HEK293T (cell line): Measurements from ENCODE around the gene PCDH9.

Source experiments
- CTCF ChIA-PET: fragments of 350-600 bp; formaldehyde crosslinking; extraction: SDS; loops from one replicate; lab custom pipeline; 2021; ENCODE audit warnings: antibody characterized with exemption, inconsistent platforms; lab: Yijun Ruan, JAX
- POLR2A ChIA-PET: fragments of 350-600 bp; formaldehyde crosslinking; extraction: SDS; loops from one replicate; lab custom pipeline; 2020; ENCODE audit warnings: antibody characterized with exemption, inconsistent platforms; lab: Yijun Ruan, JAX
- DNase-seq: peaks from one replicate; pipeline ENCODE4 v3.0.0; 2012; ENCODE audit warnings: mixed read lengths; ENCODE audit errors: extremely low spot score
- ARNT ChIP-seq: fragments of 450-650 bp; IDR thresholded peaks from 2 replicates; pipeline ENCODE4 v1.6.1; 2017; ENCODE audit warnings: mild to moderate bottlenecking
- BHLHE40 ChIP-seq: fragments of 450-650 bp; IDR thresholded peaks from 2 replicates; pipeline ENCODE4 v1.6.1; 2016; ENCODE audit warnings: mild to moderate bottlenecking, moderate library complexity, borderline replicate concordance
- CTBP1 ChIP-seq: fragments of 450-650 bp; IDR thresholded peaks from 2 replicates; pipeline ENCODE4 v1.6.1; 2016; ENCODE audit warnings: borderline replicate concordance
- ELF4 ChIP-seq: fragments of 450-650 bp; IDR thresholded peaks from 2 replicates; pipeline ENCODE4 v1.6.1; 2017; ENCODE audit warnings: antibody characterized with exemption
- FOXA1 ChIP-seq: fragments of 450-650 bp; IDR thresholded peaks from 2 replicates; pipeline ENCODE4 v1.6.1; 2016; ENCODE audit warnings: mild to moderate bottlenecking
- FOXK2 ChIP-seq: fragments of 450-650 bp; IDR thresholded peaks from 2 replicates; pipeline ENCODE4 v1.6.1; 2016; ENCODE audit warnings: mild to moderate bottlenecking
- FOXM1 ChIP-seq: fragments of 450-650 bp; IDR thresholded peaks from 2 replicates; pipeline ENCODE4 v1.6.1; 2017; ENCODE audit warnings: mild to moderate bottlenecking, borderline replicate concordance
- HDGF ChIP-seq: fragments of 450-650 bp; IDR thresholded peaks from 2 replicates; pipeline ENCODE4 v1.6.1; 2017; ENCODE audit warnings: antibody characterized with exemption, borderline replicate concordance
- L3MBTL2 ChIP-seq: fragments of 450-650 bp; conservative IDR thresholded peaks from 2 replicates; pipeline ENCODE4 v1.6.1; 2016; ENCODE audit warnings: mild to moderate bottlenecking
- LEF1 ChIP-seq: fragments of 450-650 bp; IDR thresholded peaks from 2 replicates; pipeline ENCODE4 v1.6.1; 2017; ENCODE audit warnings: mild to moderate bottlenecking, borderline replicate concordance
- NFRKB ChIP-seq: fragments of 450-650 bp; IDR thresholded peaks from 2 replicates; pipeline ENCODE4 v1.6.1; 2016; ENCODE audit warnings: mild to moderate bottlenecking, moderate library complexity
- SP1 ChIP-seq: fragments of 450-650 bp; IDR thresholded peaks from 2 replicates; pipeline ENCODE4 v1.6.1; 2017
- SUZ12 ChIP-seq: fragments of 450-650 bp; IDR thresholded peaks from 2 replicates; pipeline ENCODE4 v1.6.1; 2016; ENCODE audit warnings: mild to moderate bottlenecking
- TARDBP ChIP-seq: fragments of 450-650 bp; IDR thresholded peaks from 2 replicates; pipeline ENCODE4 v1.6.1; 2016
- ZNF384 ChIP-seq: fragments of 450-650 bp; IDR thresholded peaks from 2 replicates; pipeline ENCODE4 v1.6.1; 2016
- TF ChIP-seq, protein P1 (sequence below): fragments of 450-650 bp; IDR thresholded peaks from 2 replicates; pipeline ENCODE4 v1.6.1; 2016

The PCDH9 gene

DNA sequence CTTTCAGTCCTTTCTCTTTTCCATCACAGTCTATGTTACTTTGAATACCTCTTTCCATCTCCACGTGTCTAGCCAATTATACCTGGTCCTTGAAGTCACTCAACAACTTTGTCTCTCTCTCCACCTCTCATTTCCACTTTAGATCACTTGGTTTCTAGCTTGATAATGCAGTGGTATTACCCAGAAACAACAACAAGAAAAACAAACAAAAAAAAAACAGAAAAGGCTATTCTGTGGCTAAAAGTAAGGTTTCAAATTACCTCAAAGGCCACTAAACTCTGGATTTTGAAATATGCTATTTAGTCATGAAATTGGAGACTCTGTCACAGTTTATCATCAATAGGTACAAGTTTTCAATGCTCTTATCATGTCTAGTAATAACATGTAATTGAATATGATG, 184.8 kb downstream of the PCDH9 start:
- ChIA-PET CTCF (interaction anchor here (0.6 kb wide), 1 partner anchor 16 kb away, joined by 3 read pairs; no protein-coding TSS in a partner anchor), POLR2A (no interaction called here)
- TF ChIP-seq CTBP1: peak; percentile 73
- TF ChIP-seq NFRKB: no peak
- TF ChIP-seq ZNF384: peak; percentile 51
- TF ChIP-seq L3MBTL2: peak; percentile 84
- TF ChIP-seq TARDBP: 0 out of 2 replicates have a peak, but pooled peaks have one; percentile 49
- DNase-seq: no peak

DNA sequence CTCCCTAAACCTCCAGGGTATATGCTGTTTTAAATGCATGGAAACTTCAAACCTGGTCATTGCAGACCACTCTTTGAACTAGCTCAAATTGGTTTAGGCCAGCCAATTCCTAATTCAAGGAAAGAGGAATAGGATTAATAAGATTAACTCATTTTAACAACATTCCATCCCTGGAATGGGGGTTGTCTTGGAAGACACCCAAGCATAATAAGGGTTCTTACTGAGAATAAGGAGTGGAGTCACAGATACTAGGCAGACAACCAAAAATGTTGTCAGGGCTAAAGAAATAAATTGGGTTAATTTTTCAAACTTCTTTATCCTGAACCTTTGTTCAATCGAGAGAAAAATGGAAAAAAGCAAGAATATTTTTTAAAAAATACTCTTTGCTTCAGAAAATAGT, 186.2 kb downstream of the PCDH9 start:
- TF ChIP-seq ZNF384 (no peak), SP1 (no peak), SUZ12 (0 out of 2 replicates have a peak, but pooled peaks have one; percentile 51), FOXA1 (no peak), ELF4 (no peak), LEF1 (no peak), CTBP1 (no peak), BHLHE40 (peak; percentile 45; the same call in 1 of the 2 replicates), TARDBP (no peak)
- TF ChIP-seq, protein P1, sequence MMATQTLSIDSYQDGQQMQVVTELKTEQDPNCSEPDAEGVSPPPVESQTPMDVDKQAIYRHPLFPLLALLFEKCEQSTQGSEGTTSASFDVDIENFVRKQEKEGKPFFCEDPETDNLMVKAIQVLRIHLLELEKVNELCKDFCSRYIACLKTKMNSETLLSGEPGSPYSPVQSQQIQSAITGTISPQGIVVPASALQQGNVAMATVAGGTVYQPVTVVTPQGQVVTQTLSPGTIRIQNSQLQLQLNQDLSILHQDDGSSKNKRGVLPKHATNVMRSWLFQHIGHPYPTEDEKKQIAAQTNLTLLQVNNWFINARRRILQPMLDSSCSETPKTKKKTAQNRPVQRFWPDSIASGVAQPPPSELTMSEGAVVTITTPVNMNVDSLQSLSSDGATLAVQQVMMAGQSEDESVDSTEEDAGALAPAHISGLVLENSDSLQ: no peak
- DNase-seq: no peak
- POLR2A ChIA-PET: no interaction called here
- CTCF ChIA-PET: interaction anchor here (0.6 kb wide), 1 partner anchor 12 kb away, joined by 3 read pairs; no protein-coding TSS in a partner anchor

DNA sequence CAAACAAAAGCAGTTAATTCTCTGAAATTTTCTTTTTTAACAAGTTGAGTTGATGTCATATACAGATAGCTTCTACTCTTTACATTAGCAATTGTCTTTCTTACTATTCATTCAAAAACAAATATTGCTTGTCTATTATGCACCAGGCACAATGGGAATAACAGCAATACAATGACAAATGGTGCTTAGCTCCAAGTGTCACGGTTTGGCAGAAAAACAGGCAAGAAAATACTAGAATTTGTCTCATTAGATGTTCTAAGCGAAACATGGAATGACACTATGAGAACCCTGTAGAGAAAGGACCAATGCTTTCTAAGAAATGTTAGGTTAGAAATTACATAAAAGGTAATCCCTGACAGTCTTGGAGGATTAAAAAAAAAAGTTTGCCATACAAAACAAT, 187.6 kb downstream of the PCDH9 start:
- TF ChIP-seq NFRKB (no peak), L3MBTL2 (no peak), SUZ12 (no peak), CTBP1 (no peak), BHLHE40 (no peak)
- DNase-seq: no peak
- ChIA-PET POLR2A (no interaction called here), CTCF (no interaction called here)

DNA sequence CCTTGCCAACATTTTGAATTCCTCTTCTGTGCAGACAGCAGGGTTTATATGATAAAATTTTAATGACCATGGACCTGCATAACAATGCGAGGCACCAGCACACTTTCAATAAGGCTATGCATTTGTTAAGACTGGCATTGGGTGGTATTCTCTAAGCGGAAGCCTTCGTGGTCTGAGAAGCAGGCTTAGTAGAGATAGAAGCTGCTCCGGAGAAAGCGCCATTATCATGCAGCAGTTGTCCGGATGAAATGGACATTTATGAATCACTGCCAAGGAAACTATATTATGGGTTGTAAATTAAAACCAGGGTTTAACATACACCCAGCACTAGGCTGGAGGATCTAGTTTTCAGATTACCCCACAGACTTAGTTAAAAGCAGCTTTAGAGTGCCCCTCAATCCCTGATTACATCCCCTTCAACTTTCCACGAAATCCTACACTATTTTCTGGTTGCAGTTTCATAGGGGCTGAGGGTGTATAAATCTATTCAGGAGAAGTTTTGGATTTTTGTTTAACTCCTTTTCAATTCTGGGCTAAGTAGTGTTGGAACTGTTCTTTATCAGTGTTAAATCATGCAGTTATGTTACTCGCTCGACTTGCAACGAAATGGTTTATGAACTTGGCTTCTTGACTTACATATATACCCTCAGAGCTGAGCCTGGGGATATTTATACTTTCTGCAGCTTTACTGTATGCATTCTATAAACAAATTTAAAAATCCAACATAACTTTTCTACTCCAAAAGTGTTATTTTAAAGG, 193.3 kb downstream of the PCDH9 start:
- CTCF ChIA-PET: interaction anchor here (0.9 to 1.3 kb wide), 3 partner anchors 10 to 187 kb away, joined by 3 to 4 read pairs (median 3); no protein-coding TSS in a partner anchor
- POLR2A ChIA-PET: interaction anchor here (1.2 kb wide), 1 partner anchor 17 kb away, joined by 6 read pairs; no protein-coding TSS in a partner anchor
- TF ChIP-seq SP1: no peak
- no peak for TF ChIP-seq FOXA1
- no peak for TF ChIP-seq CTBP1
- TF ChIP-seq BHLHE40: no peak
- TF ChIP-seq HDGF: no peak
- TF ChIP-seq ZNF384: no peak
- no peak for TF ChIP-seq LEF1
- TF ChIP-seq ARNT: no peak
- TF ChIP-seq L3MBTL2: no peak; the same call in 1 of the 2 replicates
- no peak for TF ChIP-seq FOXK2
- no peak for TF ChIP-seq SUZ12
- no peak for TF ChIP-seq NFRKB
- TF ChIP-seq ELF4: no peak
- TF ChIP-seq FOXM1: no peak
- TF ChIP-seq TARDBP: no peak
- TF ChIP-seq, protein P1: no peak
- peak; percentile 69 for DNase-seq

DNA sequence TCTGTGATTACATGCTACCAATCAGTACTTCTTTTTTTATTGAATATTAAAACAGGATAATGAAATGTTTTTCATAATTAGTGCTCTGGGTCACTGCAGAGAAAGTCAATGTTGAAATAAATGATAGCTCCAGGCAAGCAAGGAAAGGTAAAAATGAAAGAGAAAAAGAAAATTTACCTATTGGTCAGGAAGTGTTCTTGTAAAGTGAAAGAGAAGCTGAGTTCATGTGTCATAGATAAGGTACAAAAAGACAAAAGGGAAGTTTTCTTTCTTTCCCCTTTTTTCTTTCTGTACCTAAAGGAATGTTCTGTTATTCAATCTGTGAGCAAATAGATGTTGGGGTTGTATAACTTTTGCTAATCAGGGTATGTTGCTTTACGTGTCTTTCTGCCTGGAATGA, 197.0 kb downstream of the PCDH9 start:
- CTCF ChIA-PET: interaction anchor here (0.6 to 0.7 kb wide), 2 partner anchors 92 to 445 kb away, joined by 3 to 4 read pairs; no protein-coding TSS in a partner anchor

DNA sequence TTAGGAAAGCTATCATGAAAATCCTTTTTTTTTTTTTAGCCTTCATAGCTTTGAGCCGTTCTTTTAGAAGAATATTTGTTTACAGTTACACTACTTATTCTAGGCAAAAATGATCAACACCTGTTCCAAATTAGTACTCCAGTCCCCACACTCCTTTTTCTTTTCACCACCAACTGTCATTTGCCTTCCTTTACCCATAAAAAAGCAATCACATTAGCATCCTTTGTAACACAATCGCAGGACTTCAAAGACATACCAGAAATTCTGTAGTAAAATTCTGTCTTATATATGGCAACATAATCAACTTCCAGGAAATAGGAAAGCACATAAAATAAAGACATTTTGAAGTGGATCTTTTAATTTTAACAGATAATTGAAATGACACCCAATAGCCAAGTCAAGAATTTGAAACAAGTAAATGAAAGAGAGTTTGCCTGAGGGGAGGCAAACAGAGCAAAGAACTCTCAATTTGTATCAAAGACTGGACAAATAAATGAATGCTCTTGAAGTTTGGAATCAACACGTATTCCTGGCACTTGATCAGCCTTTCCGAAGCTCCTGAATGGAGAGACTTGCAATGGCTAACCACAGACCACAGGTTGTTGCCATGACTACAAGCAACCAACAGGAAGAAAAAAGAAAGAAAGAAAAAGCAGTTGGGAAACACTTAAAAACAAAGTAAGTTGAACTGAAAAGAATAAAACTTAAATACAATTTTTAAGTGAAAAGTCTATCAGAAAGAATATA, 206.8 kb downstream of the PCDH9 start:
- CTCF ChIA-PET: interaction anchor here (0.6 kb wide), 1 partner anchor 190 kb away, joined by 3 read pairs; no protein-coding TSS in a partner anchor
- no peak for DNase-seq
- no peak for TF ChIP-seq ELF4
- TF ChIP-seq, protein P1: no peak
- TF ChIP-seq TARDBP: no peak
- no peak for TF ChIP-seq L3MBTL2
- TF ChIP-seq NFRKB: no peak
- no peak for TF ChIP-seq ZNF384
- no peak for TF ChIP-seq LEF1
- no peak for TF ChIP-seq ARNT
- no peak for TF ChIP-seq SP1
- TF ChIP-seq FOXM1: no peak
- POLR2A ChIA-PET: no interaction called here

More for the DNA sequence above, 197.0 kb downstream of the PCDH9 start:
- TF ChIP-seq HDGF: no peak
- no peak for DNase-seq
- POLR2A ChIA-PET: no interaction called here
